Measurements from ENCODE around the gene ACR.
A peak's percentile ranks its signal among the peaks of the same experiment; 100 is the strongest.
"Not testable (repeated sequence)": the region's sequence is repeated elsewhere in the genome, so short reads cannot be mapped to it uniquely, and the experiment has no call there.

Gene ACR

GRCh38 chr22:50783033-50783879 is 45.3 kb downstream of the ACR start, which contains the start of gene RABL2B:
Gene RABL2B (minus strand): TSS chr22:50783636. CDS start chr22:50782294, 1,342 bp downstream.
- peak; percentile 74 to 80 for DNase-seq

- not testable (repeated sequence) for DNase-seq
Measured at GRCh38 chr22:50783880-50784276, 45.9 kb downstream of the ACR start.

GRCh38 chr22:50785289-50785688 is 47.3 kb downstream of the ACR start:
- DNase-seq: peak in 1 of 2 experiments; percentile 0

GRCh38 chr22:50786936-50787335 is 48.9 kb downstream of the ACR start:
- not testable (repeated sequence) for DNase-seq

Measured in NCI-H2081 (cell line).